ENCODE data around the gene SCN4A.
"Not testable (repeated sequence)": the region's sequence is repeated elsewhere in the genome, so short reads cannot be mapped to it uniquely, and the experiment has no call there.

The SCN4A gene

DNA sequence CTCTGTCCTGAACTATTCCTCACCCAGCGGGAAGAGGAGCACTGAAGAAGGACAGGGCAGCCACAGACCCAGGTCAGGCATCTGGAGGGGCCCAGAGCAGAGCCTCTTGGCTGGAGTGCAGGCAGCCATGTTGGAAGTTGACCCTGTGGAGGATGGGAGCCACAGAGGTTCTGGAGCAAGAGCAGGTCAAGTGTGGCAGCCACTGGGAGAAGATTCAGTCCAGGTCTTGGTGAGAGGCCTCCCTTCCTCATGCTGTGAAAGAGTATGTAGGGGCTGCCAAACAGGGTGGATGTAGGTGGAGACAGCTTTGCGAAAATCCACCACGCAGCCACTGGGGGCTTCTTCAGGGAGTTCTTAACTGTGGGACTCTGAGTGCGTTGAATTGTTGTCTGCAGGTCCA lies 40.0 kb downstream of the SCN4A start:
- no peak for DNase-seq

DNA sequence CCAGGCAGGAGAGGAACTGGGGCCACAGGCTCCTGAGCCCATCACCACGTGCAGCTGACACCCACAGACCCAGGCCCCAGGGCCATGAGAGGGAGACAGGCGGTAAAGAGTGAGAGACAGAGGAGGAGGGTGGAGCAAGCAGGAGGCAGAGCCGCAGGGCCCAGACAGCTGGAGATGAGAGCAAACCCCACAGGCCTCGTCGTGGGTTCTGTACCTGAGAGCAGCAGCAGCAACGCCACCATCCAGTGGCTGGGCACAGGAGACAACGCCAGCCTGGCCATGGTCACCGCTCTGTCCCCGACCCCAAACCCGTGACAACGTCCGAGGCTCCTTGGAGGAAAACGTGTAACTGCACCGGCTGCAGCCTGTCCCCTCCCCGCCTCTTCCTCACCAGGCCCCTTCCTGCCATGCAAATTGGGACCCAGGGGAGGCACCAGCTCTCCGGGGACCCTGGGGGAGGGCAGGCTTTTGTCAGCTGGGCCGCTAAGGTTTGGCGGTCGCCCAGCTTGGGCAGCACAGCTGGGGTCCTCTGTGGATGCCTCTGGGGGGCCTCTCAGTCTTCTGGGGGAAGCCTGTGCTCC lies 40.6 kb downstream of the SCN4A start, which contains the start of gene CD79B:
Gene CD79B, minus strand, starts transcription at position 351 of the 581 bp plus-strand sequence. Its CDS starts 70 bp downstream, at position 281.
- DNase-seq, result peak; percentile 39

- peak; percentile 55 for DNase-seq
Measured at GRCh38 chr17:63930951-63931575, 41.7 kb downstream of the SCN4A start.

DNA sequence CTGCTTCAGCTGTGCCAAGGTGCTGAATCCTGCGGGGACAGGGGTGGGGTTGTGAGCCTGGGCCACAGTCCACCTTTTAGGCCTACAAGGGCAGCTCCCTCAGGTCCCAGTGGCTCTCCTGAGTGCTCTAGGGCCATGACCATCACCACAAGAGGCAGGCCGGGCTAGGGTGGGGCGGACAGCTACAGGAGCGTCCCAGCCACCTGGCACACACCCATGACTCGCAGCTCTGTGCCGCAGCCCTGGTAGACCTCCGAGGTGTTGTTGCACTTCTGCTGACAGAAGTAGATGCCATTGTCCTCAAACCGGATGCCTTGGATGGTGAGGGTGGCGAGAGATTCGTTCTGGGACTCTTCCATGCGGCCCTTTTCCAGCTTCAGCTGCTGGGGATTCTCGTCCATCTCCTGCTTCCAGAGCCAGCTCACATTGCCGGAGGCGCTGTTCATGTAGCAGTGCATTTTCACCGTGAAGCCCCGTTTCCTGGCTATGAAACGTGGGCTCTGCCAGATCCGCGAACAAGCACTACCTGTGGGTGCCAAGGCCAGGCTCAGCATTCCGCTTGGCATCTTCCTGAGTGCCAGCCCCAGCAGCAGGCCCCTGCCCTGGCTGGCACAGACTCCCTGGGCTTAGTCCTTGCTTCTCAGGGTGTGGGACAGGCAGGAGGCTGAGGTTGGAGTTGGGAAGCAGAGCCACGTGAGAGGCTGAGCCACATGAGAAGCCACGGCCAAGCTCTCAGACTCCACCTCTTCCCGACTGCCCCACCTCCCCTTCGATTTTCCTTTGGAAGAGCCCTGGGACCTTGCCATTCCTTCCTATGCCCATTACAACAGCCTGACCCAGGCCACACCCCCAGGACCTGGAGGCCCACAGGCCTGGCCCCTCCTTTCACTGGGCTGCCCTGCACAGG lies 42.6 kb downstream of the SCN4A start:
- no peak for DNase-seq

DNA sequence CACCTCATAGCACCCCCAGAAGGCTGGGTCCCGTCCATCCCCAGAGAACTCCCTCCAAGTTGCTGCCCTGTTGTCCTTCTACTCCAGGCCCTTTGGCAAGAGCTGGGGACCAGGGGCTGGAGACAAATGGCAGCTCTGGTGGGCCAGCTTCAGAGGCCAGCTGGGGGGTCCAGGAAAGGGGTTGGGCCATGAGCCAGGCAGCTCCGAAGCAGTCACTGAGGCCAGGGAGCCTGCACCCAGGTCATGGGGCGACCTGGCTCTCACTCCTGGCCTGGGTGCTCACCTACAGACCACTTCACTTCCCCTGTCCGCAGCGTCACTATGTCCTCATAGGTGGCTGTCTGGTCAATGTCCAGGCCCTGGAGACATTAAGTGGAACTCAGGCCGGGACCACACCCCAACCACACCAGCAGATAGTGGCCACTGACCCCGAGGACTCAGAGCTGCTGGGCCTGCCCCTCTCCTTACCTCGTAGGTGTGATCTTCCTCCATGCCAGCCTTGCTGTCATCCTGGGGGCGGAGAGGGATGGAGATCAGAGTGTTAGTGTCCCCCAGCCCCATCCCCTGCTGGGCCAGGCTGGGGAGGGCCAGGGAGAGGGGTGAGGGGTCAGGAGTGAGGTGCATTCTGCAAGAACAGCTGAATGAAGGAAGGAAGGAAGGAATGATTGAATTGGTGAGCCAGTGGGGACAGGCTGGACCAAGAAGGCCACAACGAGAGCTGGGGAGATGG lies 43.6 kb downstream of the SCN4A start:
- no peak for DNase-seq

- DNase-seq, result no peak
Measured at GRCh38 chr17:63928172-63928666, 44.5 kb downstream of the SCN4A start.

DNA sequence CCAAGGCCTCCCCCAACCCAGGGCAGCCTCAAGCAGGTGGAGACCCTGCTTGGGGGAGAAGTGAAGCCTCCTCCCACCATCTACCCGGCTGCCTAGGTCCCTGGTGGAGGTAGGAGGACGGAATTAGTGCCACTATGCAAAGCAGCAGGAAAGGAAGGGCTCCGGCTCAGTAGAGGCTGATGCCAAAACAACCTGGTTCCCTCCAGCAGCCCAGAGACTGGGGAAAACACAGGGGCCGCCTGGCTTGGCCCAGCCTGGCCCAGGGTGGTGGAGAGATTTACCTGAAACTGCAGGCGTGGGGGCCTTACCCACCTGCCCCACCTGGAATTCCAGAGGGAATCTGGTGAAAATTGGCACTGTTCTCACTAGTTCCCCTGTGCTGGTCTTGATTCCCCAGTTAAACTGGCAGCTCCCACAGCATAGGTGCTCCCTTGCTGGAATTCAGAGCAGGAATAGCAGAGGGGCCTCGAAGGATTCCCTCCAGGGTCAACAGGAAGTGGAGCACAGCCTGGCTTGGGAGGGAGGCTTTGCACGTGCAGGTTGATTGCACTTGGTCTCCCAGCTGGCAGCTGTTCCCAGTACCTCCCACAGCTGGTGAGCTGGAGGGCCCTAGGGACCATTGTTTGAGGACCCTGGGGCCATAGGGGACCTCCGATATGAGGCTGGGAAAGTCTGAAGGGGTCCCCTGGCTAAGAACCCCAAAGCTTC lies 45.1 kb downstream of the SCN4A start:
- DNase-seq, result no peak

GRCh38 chr17:63926164-63926563 lies 46.6 kb downstream of the SCN4A start:
- DNase-seq, result no peak

DNA sequence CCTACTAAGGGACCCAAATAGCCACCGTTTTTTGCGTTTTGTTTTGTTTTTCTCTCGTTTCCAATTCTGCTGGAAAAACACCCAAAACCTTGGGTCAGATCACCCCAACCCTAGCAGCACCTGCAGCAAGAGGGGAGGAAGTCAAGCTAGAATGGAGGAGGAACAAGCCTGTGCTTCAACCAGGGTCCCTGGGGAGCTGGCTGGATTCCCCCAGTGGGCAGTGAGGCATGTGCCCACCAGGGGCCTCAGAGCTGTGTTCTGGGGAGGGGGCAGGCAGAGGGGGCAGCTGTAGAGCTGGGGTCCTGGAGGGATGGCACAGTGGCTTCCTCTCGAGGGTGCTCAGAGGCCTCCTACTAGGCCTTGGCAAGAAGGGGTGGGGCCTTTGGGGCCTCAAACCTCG lies 47.1 kb downstream of the SCN4A start:
- no peak for DNase-seq

DNA sequence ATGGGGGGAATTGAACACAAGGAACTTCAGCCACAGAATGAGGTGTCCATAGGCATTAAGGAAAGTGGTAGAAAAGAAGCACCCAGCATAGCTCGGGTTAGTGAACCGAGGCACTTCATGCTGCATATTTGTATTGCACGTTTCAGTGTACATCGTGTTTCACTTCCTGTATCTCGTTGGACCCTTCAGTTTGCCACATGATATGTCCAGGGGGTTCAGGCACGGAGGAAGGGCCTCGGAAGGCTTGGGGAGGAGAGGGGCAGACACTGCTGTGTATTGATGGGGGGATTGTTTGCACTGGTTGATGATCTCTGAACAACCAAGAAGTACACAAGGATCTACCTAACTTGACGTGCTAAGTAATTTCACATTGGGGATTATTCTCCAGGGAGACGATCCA lies 50.3 kb downstream of the SCN4A start:
- not testable (repeated sequence) for DNase-seq

GRCh38 chr17:63920779-63921178 lies 51.9 kb downstream of the SCN4A start:
- DNase-seq, result not testable (repeated sequence)

DNA sequence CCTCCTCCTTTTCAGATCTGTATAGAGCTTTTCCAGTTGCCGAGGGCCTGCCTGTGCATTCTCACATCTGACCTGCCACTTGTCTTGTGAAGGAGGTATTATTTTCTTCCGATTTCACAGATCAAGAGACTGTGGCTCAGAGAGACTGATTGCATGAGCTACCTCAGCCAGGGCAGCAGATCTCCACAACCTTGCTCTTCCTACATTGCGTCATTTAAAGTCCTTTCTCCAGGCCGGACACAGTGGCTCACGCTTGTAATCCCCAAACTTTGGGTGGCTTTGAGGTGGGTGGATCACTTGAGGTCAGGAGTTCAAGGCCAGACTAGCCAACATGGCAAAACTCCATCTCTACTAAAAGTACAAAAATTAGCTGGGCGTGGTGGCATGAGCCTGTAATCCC lies 52.7 kb downstream of the SCN4A start:
- DNase-seq, result not testable (repeated sequence)

DNA sequence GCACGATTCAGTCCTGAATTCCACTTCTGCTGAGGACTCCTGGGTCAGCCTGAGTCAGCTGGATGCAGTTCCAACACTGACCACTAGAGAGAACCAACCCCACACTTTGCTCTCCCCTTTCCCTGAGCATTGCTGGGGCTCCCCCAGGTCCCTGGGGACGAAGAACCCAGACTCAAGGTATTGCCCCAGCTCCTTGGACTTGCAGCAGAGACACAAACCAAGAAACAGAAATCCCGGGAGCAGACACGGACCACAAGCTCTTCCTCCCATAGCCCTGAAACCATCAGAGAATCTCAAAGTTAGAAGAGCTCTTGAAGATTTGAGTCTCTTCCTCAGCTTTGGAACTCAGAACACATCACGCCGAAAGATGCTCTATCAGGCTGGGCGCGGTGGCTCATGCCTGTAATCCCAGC lies 53.4 kb downstream of the SCN4A start:
- peak; percentile 62 for DNase-seq

GRCh38 chr17:63918789-63919305 lies 53.9 kb downstream of the SCN4A start, which contains the start of gene GH1:
Gene GH1 (minus strand): TSS chr17:63918839. CDS start chr17:63918776, 63 bp downstream.
- not testable (repeated sequence) for DNase-seq

DNA sequence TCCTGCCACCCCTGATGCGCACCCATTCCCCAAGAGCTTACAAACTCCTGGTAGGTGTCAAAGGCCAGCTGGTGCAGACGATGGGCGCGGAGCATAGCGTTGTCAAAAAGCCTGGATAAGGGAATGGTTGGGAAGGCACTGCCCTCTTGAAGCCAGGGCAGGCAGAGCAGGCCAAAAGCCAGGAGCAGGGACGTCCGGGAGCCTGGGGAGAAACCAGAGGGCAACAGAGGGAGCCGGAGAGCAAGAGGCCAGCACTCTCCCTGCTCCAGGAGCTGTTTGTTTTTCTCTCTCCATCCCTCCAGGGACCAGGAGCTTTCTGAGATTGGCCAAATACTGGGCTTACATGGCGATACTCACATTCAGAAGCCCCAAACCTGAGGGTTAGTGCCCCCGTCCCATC lies 54.4 kb downstream of the SCN4A start:
- DNase-seq, result no peak

- no peak for DNase-seq
Measured at GRCh38 chr17:63917646-63918045, 55.1 kb downstream of the SCN4A start.

DNA sequence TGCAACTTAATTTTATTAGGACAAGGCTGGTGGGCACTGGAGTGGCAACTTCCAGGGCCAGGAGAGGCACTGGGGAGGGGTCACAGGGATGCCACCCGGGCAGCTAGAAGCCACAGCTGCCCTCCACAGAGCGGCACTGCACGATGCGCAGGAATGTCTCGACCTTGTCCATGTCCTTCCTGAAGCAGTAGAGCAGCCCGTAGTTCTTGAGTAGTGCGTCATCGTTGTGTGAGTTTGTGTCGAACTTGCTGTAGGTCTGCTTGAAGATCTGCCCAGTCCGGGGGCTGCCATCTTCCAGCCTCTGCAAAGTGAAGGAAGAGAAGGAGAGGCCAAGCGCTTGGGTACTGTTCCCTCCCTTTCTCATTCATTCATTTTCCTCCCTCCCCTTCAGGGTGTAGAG lies 55.5 kb downstream of the SCN4A start:
- not testable (repeated sequence) for DNase-seq

- no peak for DNase-seq
Measured at GRCh38 chr17:63916566-63917185, 56.0 kb downstream of the SCN4A start.

DNA sequence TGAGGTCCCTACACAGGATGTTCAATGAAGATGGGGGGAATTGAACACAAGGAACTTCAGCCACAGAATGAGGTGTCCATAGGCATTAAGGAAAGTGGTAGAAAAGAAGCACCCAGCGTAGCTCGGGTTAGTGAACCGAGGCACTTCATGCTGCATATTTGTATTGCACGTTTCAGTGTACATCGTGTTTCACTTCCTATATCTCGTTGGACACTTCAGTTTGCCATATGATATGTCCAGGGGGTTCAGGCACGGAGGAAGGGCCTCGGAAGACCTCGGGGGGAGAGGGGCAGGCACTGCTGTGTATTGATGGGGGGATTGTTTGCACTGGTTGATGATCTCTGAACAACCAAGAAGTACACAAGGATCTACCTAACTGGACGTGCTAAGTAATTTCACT lies 57.0 kb downstream of the SCN4A start:
- not testable (repeated sequence) for DNase-seq

GRCh38 chr17:63914471-63914870 lies 58.2 kb downstream of the SCN4A start:
- DNase-seq, result no peak

- DNase-seq, result peak; percentile 61
Measured at GRCh38 chr17:63911657-63912100, 61.0 kb downstream of the SCN4A start.

All from stimulated activated CD4-positive, alpha-beta T cell treated with anti-CD3 and anti-CD28 coated beads, Interleukin-12 subunit alpha, Interleukin-12 subunit beta, amount 100 ng/mL, for 4 hours (primary cell).